ENCODE results near the gene PIH1D2. TPM values are rescaled to one million over a fixed set of nuclear protein-coding genes. Genes with fewer than 3 reads are reported as not detected.
A peak's percentile ranks its signal among the peaks of the same experiment; 100 is the strongest.
"Not testable (repeated sequence)": the region's sequence is repeated elsewhere in the genome, so short reads cannot be mapped to it uniquely, and the experiment has no call there.

PIH1D2 gene
- total RNA-seq, 1 experiment from 2014 or later, result 4.8 TPM

- H3K79me2 ChIP-seq (ENCODE audit: low read depth), result no peaks in the 10 kb centered on the region
Observed at GRCh38 chr11:112096194-112096593, 22.4 kb upstream of the PIH1D2 start.

GRCh38 chr11:112095302-112095701 is 21.5 kb upstream of the PIH1D2 start:
- POLR2A ChIA-PET (ENCODE audit: unreplicated experiment); CTCF ChIA-PET; BruUV-seq (replicated peaks): not testable (repeated sequence)

More at GRCh38 chr11:112096194-112096593, 22.4 kb upstream of the PIH1D2 start:
- intact Hi-C loops (cut with micrococcal nuclease; ENCODE audit: unreplicated experiment), result no loop called here
- Histone ChIP-seq H3K9me2 (ENCODE audit: insufficient read depth) (no peaks in the 10 kb centered on the region), H2AFZ (no peak overlapping the region), H3K4me1 (replicated peaks; ENCODE audit: insufficient read depth) (no peaks in the 10 kb centered on the region), H3K27me3 (ENCODE audit: insufficient read depth, low read depth) (no peaks in the 10 kb centered on the region), H3K9me3 (ENCODE audit: insufficient read depth, low read depth) (no peaks in the 10 kb centered on the region), H3F3A (ENCODE audit: insufficient read depth, low read depth) (no peaks in the 10 kb centered on the region; the same call in 1 of the 2 replicates), H3K4me3 (no peak overlapping the region), H3K36me3 (ENCODE audit: low read depth) (peaks cover 33% of the 10 kb centered on the region), H3K27ac (no peak overlapping the region), H4K20me1 (ENCODE audit: insufficient read depth) (no peaks in the 10 kb centered on the region), H3K4me2 (no peak overlapping the region)
- TF ChIP-seq CTCF (conservative IDR thresholded peaks at IDR 0.05) (no peak), EZH2 (IDR thresholded peaks at IDR 0.05; ENCODE audit: low read depth) (no peak)
- ChIA-PET CTCF (no interaction called here), POLR2A (ENCODE audit: unreplicated experiment) (interaction anchor here (0.6 kb wide), 1 partner anchor 182 kb away, joined by 7 read pairs; no protein-coding TSS in a partner anchor)
- no peak for DNase-seq
- BruUV-seq (replicated peaks), result no TSS peak

GRCh38 chr11:112087212-112087611 is 13.4 kb upstream of the PIH1D2 start:
- Histone ChIP-seq H3K4me1 (replicated peaks; ENCODE audit: insufficient read depth) (peaks cover 21% of the 10 kb centered on the region), H3K27me3 (ENCODE audit: insufficient read depth, low read depth) (no peaks in the 10 kb centered on the region), H3K79me2 (ENCODE audit: low read depth) (peaks cover 55% of the 10 kb centered on the region), H3F3A (ENCODE audit: insufficient read depth, low read depth) (peaks cover 36% of the 10 kb centered on the region), H2AFZ (peak overlapping the region; percentile 91), H3K36me3 (ENCODE audit: low read depth) (peaks cover 63% of the 10 kb centered on the region), H3K4me3 (peak overlapping the region; percentile 96), H3K27ac (no peak overlapping the region), H3K9me2 (ENCODE audit: insufficient read depth) (no peaks in the 10 kb centered on the region), H4K20me1 (ENCODE audit: insufficient read depth) (no peaks in the 10 kb centered on the region), H3K9me3 (ENCODE audit: insufficient read depth, low read depth) (no peaks in the 10 kb centered on the region), H3K4me2 (peak overlapping the region; percentile 77)
- intact Hi-C loops (cut with micrococcal nuclease; ENCODE audit: unreplicated experiment), result loop anchor here (2.0 kb wide), 1 partner anchor 208 kb away; the partner anchor contains the start of genes CFAP68 and FDXACB1
- ChIA-PET POLR2A (ENCODE audit: unreplicated experiment) (interaction anchor here (0.6 to 0.7 kb wide), 4 partner anchors 61 to 788 kb away, joined by 5 to 14 read pairs (median 5); no protein-coding TSS in a partner anchor), CTCF (no interaction called here)
- BruUV-seq (replicated peaks), result no TSS peak
- DNase-seq, result no peak
- TF ChIP-seq EZH2 (IDR thresholded peaks at IDR 0.05; ENCODE audit: low read depth), result no peak
- TF ChIP-seq CTCF (conservative IDR thresholded peaks at IDR 0.05), result no peak

More at GRCh38 chr11:112095302-112095701, 21.5 kb upstream of the PIH1D2 start:
- H2AFZ ChIP-seq; H3K9me2 ChIP-seq (ENCODE audit: insufficient read depth); H3K4me3 ChIP-seq; H3K4me2 ChIP-seq; H3F3A ChIP-seq (ENCODE audit: insufficient read depth, low read depth); H3K79me2 ChIP-seq (ENCODE audit: low read depth); H4K20me1 ChIP-seq (ENCODE audit: insufficient read depth); H3K27me3 ChIP-seq (ENCODE audit: insufficient read depth, low read depth); intact Hi-C loops (cut with micrococcal nuclease; ENCODE audit: unreplicated experiment); H3K4me1 ChIP-seq (replicated peaks; ENCODE audit: insufficient read depth); H3K9me3 ChIP-seq (ENCODE audit: insufficient read depth, low read depth); DNase-seq; H3K27ac ChIP-seq: not testable (repeated sequence)
- H3K36me3 ChIP-seq (ENCODE audit: low read depth), result peaks cover 40% of the 10 kb centered on the region

Measured in PC-9 (cell line).